Ramos (cell line): ENCODE measurements around the gene PTCHD4.

Source experiments
- in situ Hi-C: fragments of 300-500 bp; cut with MboI; formaldehyde crosslinking; loops from one replicate; pipeline ENCODE4 v1.14.3; 2022; ENCODE audit warnings: low sequenced_read_pairs; ENCODE audit not compliant: unreplicated experiment

The PTCHD4 gene

DNA sequence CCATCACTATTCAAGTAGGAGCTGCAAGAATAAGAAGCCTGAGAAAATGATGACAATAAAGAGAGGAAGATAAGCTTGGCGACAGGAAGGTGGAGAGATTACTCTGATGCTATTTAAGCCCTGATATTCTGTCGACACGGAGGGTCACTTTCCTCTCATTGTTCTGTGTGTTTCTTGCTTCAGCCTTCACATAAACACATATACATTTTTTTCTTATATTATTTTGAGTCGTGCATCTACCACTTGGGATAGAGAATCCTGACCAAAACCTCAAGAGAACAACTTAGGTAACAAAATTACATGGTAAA is 10.5 kb downstream of the PTCHD4 start:
- in situ Hi-C loops: no loop called here

DNA sequence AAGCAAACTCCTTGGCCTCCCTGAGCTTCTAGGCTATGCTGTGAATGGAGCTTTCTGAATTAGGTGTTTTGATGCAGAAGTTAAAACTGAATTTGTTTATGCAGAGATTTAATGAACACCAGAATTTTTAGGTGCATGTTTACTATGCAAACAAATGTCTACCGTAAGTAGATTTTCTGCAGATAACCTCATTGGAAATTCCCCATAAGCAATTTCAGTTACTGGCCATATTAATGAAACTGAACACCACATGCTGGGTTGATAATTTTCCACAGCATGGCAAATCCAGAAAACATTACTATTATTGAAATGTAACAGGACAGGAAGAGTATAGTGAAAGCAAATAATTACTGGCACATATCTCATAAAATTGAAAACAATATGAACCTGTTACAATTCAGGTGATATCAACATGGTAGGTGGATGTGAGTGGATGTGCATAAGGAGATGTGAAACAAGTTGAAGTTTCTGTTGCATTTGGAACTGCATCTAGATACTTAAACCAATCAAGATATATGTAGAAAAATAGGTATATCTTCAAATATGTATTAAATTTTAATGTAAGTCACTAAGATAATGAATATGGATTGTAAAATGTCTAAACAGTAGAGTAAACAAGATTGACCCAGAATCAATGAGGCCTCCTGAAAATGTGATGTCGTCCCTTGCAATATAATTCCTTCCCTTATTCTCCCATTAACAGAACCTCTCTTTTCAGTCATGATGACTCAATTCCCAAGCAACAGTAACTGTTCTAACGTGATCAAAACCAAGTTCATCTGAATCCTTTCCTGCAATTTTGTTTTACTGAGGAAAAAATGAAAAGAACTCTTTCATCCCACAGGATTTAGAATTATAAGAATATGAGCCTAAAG is 11.0 kb downstream of the PTCHD4 start:
- in situ Hi-C loops: no loop called here

DNA sequence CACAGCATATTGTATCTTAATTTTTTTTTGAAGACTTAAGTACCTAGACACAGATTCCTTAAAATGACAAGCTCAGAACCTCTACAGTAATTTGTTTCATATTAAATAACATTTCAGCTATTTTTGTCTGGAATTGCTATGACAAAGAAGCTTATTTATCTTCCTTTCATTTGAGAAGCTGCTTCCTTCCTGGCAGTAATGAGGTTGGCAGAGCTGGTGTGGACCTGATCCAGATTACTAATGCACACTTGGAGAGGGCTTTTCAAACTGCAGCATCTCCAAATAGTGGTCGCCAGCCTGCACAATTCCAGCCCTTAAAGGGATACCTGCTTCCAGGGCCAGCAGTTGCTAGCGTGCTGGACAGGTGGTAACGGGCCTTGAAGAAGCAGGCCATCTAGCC is 12.1 kb downstream of the PTCHD4 start:
- in situ Hi-C loops: no loop called here

DNA sequence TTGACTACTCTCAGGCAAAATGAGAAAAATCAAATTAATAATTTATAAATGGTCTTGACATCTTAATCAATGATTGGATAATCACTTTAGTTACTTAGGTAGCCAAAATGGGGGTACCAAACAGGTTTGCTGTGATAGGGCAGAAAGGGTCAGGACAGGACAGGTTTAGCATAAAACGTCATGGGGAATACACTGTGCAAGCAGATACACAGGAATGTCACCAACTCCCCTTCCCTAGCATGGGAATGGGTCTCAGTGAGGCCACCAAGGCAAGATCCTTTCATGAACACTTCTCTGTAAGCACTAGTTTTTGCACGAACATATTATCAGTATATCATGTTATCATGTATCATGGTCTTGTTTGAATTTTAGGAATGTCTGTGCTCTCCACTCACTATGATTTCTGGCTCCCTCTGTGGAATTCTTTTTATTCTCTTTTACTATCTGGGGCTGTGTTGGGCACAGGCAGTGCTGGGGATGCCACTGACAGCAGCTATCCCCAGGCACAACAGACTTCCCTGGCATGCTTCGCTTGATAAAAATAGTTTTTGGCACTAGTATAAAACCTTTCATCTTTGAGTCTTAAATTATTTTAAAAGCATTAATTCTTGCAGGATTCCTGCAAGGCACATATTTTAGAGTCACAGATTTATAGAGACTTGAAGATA is 18.3 kb downstream of the PTCHD4 start:
- in situ Hi-C loops: no loop called here

DNA sequence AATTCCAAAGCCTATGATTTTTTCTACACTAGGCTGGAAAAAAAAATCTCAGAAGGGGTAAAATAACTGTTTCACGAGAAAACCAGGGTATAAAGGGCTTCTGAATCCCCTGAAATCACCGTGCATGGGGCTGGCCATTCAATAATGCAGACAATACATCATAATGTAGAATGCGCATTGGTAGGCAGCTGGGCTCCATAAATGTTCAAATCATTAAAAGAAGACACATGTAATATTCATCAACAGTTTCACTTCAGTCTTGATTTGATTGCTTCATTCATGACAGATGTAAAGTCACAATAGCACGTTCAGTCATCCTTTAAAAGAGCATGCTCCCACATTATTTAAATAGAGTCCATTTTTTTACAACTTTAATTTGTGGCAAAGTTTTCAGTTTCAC is 20.5 kb downstream of the PTCHD4 start:
- in situ Hi-C loops: no loop called here

DNA sequence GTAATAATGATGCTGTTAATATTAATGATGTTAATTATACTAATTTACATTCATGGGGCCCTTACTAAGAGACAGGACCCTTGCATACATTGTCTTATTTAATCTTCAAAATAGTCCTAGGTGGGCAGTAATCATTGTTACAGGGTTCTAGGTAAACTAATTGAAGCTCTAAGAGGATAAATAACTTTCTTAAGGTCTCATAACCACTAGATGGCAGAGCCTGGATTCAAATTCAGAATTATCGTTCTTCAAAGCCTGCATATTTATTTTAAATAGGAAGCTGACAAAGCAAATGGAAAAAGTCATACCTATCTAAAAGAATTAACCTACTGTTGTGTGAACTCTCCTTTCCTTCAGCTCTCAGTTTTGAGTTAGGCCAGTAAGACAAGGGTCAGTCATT is 23.5 kb downstream of the PTCHD4 start:
- in situ Hi-C loops: no loop called here

DNA sequence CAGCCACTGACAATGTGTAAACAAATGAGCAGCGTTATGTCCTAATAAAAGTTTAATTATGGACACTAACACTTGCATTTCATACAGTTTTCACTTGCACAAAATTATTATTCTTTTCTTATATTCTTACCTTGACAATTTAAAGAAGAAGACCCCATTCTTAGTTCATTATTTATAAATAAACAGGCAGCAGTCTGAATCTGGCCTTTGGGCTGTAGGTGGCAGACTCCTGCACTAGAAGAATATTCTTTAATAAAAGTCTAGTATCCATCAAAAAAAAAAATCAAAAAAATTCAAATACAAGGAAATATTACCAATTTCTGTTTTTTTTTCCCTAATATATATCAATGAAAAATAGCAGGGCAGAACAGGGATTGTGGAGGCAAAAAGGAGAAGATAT is 24.8 kb downstream of the PTCHD4 start:
- in situ Hi-C loops: no loop called here

DNA sequence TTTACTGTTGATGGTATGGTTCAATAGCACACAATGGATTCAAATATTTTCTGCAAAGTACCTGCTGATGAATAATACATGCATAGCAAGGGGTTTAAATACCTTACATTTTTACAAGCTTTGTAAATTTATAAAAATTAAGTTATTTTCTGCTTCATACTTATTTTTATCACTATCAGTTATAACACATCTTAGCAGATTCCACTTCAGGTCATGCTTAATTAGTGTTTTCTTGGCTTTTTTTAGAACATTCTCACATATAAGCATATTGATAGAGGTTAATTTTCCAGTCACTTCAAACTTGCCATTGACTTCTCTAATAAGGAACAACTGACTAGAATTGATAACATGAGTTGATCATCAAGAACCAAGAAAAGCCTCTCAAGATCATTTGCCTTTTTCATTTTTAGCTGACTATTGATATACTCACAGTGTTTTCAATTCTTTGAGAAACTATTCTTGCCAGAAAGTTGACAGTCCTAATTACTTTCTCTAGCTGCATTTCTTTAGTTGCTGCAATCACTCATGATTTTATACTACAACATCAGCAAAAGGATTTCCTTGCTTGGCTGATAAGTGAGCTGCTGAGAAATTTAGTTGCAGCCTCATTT is 25.8 kb downstream of the PTCHD4 start:
- in situ Hi-C loops: no loop called here

DNA sequence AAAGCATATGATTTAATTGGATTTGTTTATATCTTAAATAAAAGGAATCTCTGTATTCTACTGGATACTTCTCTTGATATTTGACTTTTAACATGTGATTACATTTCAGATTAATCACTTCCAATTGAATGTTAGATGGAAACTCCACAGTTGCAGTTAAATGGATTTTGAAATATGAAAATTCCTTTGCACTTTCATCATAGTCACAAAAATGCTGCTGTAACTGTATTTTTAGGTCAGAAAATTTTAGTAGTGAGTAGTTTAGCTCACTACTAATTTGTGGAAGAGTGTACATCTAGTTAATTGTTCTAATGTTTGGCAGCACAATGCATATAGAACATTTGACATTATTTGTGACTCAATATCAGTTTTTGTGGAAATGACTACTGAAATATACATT is 26.8 kb downstream of the PTCHD4 start:
- in situ Hi-C loops: no loop called here

DNA sequence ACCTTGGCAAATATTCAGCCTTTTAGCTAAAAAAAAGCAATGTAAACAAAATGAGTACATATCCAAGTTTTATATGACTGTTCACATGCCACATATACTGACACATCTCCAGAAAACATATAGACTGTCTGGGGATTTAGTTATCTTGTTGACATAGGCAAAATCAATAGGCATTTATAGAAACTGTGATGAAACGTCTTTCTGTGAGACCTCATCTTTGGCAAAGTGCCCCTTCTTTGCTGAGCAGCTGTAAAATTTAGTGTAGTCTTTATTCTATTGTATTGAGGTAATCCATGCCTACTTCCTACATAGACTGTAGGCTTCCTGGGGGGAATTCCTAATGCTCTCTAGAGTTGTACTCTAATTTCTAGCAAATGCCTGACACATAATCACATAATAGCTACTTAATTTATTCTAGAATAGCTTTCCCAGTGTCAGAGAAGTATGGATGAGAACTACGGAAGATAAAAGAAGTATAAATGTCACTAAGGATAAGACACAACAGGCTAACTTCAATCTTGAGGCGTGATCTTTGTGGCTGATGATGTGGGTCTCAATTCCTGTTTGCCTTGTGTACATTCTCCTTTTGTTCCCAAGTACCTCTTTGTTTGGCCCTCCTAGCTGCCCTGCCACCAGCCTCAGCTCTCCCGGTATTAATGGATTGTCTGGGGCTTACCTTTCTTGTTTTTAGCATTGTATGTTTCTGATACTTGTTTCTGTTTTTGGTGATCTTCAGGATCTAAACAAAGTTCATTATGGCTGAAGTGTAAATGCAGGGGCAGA is 30.6 kb downstream of the PTCHD4 start:
- in situ Hi-C loops: no loop called here

DNA sequence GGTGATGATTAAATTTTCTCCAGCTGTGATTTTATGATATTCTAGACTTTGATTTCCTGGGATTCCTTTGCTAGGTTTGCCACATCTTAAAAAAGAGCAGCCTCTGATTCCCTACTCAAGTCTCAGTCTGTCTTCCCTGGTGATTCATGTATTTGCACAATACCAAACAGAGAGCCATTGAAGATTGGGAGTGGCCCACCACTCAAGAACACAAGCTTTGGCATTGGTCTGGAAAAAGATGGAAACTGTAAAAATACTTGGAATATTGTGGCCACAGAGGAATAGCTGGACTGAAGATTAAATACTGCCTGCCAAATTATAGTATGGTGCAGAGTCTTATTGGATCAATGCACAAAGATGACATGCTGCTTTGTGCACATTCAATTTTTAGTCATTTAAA is 32.9 kb downstream of the PTCHD4 start:
- in situ Hi-C loops: no loop called here

DNA sequence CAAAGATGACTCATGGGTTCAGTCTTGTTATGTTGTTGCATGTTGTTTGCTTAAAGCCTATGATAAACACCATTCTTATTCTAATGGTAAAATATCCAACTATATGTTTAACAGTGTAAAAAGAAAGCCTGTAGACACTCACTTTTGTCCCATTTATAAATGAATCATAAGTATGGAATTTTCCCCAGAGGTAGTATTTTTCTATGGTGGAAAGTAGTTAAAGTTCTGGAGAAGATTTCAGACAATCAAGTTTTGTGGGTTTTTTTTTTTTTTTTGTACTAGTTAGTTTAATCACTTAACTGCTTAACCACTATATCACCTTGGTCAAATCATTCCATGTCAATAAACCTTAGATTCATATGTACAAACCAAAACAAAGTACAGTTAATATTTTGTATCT is 35.8 kb downstream of the PTCHD4 start:
- in situ Hi-C loops: no loop called here

DNA sequence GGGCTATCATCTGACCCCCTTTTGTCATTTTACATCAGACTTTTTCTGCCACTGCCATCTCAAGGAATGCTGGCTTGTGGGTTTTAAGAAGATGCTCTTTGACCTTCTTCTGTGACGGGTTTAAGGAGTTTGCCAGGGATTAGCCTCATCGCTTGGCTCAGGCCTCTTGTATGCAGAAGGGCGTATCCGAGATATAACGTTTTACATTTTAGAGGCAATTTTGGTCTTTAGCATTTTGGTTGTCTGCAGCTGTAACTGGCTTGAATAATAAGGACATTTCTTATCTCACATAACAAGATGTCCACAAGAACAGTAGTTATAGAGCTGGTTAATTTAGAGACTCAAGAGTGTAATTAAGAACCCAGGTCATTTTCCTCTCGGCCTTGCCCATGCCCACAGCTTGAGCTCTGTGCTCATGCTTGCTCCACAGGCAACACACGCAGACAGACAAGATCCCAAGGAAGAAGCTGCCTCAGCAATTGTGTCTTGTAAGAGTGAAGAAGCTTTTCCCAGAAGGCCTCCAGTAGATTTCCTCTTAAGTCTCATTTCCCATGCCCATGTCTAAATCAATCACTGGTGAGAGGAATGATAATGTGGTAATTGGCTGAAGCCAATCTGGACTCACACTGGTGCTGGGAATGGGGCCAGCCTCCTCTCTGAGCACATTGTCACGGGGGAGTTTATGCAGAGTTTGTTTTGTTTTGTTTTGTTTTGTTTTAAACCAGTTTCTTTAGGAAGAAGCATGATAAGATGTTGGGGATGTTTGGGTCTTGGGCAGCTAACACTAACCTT is 36.8 kb downstream of the PTCHD4 start:
- in situ Hi-C loops: no loop called here

DNA sequence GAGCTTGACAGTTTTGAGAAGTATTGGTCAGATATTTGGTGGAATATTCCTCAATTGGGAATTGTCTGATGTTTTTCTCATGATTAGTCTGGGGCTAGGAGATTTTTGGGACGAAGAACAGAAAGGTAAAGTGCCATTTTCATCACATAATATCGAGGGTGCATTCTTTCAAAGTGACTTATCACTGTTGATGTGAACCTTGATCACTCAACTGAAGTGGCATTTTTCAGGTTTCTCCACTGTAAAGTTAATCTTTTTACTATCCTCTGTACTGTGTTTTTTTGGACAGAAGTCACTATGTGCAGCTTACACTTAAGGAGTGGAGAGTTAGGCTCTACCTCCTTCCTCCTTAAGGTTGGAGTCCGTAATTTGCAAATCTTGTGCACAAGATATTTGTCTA is 39.2 kb downstream of the PTCHD4 start:
- in situ Hi-C loops: no loop called here

DNA sequence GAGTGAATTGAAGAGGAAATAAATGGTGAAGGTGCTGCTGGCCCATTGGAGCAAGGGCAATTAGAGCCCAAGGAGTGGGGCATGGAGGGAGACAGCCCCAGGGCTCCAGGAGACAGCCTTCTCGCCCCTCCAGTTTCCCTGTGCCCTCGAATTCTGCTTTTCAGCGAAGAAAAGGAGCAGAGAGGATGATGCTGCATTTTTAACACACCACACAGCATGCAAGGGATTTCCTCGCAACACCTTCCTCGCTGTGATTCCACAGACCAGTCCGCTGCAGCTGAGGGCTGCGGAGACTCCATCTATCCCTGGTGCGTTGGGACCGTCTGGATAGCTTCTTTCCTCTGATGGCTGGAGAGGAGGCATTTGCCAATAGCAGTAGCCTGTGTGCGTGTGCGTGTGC is 41.7 kb downstream of the PTCHD4 start:
- in situ Hi-C loops: no loop called here

DNA sequence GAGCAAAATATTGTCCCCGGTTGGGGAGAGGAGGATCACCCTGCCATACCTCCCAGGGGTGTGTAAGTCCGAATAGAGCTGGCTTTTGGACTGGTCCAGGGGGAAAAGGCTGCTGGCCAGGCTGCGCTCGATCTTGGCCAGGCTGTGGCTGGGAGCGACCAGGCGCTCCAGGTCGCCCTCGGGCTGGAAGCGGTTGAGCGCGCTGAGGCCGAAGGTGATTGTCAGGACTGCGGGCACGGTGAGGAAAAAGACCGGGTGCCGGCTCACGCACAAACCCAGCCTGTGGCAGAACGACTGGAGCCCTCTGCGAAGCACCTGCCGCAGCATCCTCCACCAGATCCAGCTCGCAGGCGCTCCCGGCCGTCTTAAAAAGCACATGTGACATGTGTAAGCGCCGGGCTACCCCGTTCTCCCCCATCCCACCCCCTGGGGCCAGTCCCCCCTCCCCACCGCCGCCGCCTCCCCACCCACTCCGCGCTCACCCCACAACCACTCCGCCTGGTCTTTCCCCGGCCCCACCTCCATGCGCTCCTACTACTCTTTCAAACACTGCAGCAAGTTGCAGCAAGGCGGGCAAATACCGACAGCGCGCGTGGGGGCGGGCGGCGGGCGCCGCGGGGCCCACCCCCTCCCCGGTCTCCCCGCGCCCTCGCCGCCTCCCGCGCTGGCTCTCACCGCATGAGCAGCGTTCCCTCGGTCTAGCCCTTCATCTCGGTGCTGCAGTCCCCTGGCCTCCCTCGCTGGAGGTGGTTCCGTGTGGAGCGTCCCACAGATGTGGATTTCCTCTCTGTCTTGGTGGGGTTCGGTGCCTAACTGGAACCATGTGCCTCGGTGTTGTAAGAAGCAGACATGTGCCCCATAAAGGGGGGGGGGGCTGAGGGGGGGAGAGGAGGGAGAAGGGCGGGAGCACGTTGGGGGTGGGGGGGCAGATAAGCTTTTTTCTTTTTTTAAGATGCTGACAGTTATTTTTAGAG is 42.4 kb downstream of the PTCHD4 start:
- in situ Hi-C loops: no loop called here

DNA sequence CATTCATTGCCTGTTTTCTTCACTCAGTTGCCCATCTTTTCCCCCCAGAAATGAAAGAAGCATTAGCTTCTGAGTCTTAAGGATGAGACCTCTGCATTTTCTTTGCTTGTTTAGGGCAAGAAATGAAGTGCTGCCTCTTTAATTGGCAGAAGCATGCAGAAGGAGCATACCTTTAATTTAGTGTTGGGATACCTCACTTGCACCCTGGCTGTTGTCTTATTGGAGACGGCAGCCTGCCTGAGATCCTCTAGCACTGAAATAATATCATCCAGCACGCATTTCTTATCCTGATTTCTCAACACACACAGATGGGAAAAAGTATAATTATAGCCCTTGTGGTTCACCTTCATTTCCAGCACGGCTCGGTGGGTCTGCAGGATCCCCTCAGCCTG is 43.1 kb downstream of the PTCHD4 start:
- in situ Hi-C loops: no loop called here

DNA sequence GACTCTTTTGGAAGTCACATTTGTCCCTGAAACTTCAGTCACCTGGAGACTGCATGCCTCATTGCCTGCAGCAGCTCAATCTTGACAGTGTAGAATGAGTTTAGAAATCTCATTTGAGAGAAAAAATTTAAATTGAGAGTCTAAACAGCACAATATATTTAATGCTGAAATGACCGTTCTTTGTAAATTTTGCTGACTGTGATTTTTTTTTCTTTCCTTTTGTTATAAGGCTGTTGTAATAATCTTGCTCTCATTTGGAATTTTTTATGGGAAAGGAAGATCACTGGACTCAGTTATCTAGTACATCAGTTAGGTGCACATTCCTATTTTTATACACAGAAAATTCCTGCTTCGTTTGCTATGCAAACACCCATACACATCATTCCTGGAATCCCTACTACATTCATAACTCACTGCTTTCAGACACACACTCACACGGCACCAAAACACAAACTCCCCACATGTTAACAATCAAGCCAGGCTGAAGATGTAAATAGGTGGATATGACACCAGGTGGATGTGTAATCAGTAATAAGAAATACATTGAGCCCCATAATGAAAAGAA is 43.8 kb downstream of the PTCHD4 start:
- in situ Hi-C loops: no loop called here
